Measurements from ENCODE around the gene UBE2E2.

Gene UBE2E2

GRCh38 chr3:23206366-23206765 is 3.2 kb downstream of the UBE2E2 start:
- Histone ChIP-seq H4K20me1 (ENCODE audit: insufficient read depth, low read length) (no peaks in the 10 kb centered on the region), H2AFZ (ENCODE audit: low read length) (no peak overlapping the region), H3K4me1 (ENCODE audit: insufficient read depth, low read length, severe bottlenecking) (peaks cover 75% of the 10 kb centered on the region), H3K9me2 (ENCODE audit: low read depth, low read length) (no peaks in the 10 kb centered on the region), H3K4me2 (ENCODE audit: low read length) (peak overlapping the region; percentile 87), H3K27ac (ENCODE audit: low read depth, low read length, poor library complexity, severe bottlenecking) (peak overlapping the region; percentile 42), H3K79me2 (ENCODE audit: insufficient read depth, low read length) (peaks cover 54% of the 10 kb centered on the region), H3K9ac (ENCODE audit: low read length) (no peak overlapping the region), H3K36me3 (ENCODE audit: insufficient read depth, low read length) (no peaks in the 10 kb centered on the region), H3K27me3 (ENCODE audit: insufficient read depth, low read length) (peaks cover 4% of the 10 kb centered on the region; the same call in 1 of the 2 replicates), H3K9me3 (ENCODE audit: low read length) (no peaks in the 10 kb centered on the region), H3K4me3 (ENCODE audit: low read depth, low read length, poor library complexity, severe bottlenecking) (peak overlapping the region; percentile 7), H3F3A (ENCODE audit: insufficient read depth, low read length) (no peaks in the 10 kb centered on the region)
- no peak for TF ChIP-seq EZH2 (IDR thresholded peaks at IDR 0.05; ENCODE audit: borderline replicate concordance, low read length)
- TF ChIP-seq, protein P1, sequence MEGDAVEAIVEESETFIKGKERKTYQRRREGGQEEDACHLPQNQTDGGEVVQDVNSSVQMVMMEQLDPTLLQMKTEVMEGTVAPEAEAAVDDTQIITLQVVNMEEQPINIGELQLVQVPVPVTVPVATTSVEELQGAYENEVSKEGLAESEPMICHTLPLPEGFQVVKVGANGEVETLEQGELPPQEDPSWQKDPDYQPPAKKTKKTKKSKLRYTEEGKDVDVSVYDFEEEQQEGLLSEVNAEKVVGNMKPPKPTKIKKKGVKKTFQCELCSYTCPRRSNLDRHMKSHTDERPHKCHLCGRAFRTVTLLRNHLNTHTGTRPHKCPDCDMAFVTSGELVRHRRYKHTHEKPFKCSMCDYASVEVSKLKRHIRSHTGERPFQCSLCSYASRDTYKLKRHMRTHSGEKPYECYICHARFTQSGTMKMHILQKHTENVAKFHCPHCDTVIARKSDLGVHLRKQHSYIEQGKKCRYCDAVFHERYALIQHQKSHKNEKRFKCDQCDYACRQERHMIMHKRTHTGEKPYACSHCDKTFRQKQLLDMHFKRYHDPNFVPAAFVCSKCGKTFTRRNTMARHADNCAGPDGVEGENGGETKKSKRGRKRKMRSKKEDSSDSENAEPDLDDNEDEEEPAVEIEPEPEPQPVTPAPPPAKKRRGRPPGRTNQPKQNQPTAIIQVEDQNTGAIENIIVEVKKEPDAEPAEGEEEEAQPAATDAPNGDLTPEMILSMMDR (IDR thresholded peaks at IDR 0.05; ENCODE audit: low read length), result no peak

GRCh38 chr3:23209103-23209502 is 6.0 kb downstream of the UBE2E2 start:
- no peak overlapping the region for H3K9ac ChIP-seq (ENCODE audit: low read length)
- H3K27me3 ChIP-seq (ENCODE audit: insufficient read depth, low read length), result no peaks in the 10 kb centered on the region
- peak overlapping the region; percentile 35 for H3K4me2 ChIP-seq (ENCODE audit: low read length)
- peak overlapping the region; percentile 63 for H3K27ac ChIP-seq (ENCODE audit: low read depth, low read length, poor library complexity, severe bottlenecking)
- no peaks in the 10 kb centered on the region for H3K9me3 ChIP-seq (ENCODE audit: low read length)
- no peak overlapping the region for H2AFZ ChIP-seq (ENCODE audit: low read length)
- peaks cover 67% of the 10 kb centered on the region for H3K4me1 ChIP-seq (ENCODE audit: insufficient read depth, low read length, severe bottlenecking)
- no peaks in the 10 kb centered on the region for H3F3A ChIP-seq (ENCODE audit: insufficient read depth, low read length)
- no peaks in the 10 kb centered on the region for H4K20me1 ChIP-seq (ENCODE audit: insufficient read depth, low read length)
- peaks cover 77% of the 10 kb centered on the region for H3K79me2 ChIP-seq (ENCODE audit: insufficient read depth, low read length)
- no peaks in the 10 kb centered on the region for H3K9me2 ChIP-seq (ENCODE audit: low read depth, low read length)
- no peaks in the 10 kb centered on the region for H3K36me3 ChIP-seq (ENCODE audit: insufficient read depth, low read length)
- TF ChIP-seq, protein P1 (IDR thresholded peaks at IDR 0.05; ENCODE audit: low read length), result no peak
- no peak for TF ChIP-seq EZH2 (IDR thresholded peaks at IDR 0.05; ENCODE audit: borderline replicate concordance, low read length)
- no peak overlapping the region for H3K4me3 ChIP-seq (ENCODE audit: low read depth, low read length, poor library complexity, severe bottlenecking)

DNA sequence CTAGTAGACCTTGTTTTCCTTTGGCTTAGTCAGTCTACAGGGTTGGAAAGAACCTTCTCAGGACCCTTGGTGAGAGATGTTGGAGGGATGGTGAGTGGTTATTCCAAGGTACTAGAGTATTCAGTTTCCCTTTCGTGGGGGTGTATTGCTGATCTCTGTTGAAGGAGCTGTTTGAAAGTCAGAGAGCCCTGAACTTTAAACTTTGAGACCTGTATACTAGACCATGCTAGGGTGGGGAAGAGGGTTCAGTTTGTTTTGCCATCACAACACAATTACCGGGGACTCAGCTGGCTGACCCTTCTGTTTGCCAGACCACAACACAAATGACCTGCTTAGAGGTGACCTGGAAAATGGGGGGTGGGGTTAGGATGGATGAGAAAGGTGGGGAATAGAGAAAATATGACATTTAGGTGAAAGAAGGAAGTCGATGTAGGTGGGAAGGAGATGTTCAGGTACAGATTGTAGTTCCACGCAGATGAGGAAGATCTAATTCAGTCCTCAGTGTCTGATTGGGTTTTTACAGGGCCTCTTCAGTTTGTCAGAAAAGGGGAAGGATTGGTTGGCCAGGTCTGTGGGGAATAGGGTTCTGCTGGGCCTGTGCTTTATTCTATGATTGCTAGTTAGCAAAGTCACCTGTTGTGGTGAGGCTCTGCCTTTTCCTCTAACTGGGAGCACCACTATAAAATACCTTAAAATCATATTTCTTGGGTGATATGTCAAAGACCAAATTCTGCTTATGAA is 6.8 kb downstream of the UBE2E2 start:
- H3K9me2 ChIP-seq (ENCODE audit: low read depth, low read length), result no peaks in the 10 kb centered on the region
- peak overlapping the region; percentile 18; the same call in 1 of the 2 replicates for H3K4me2 ChIP-seq (ENCODE audit: low read length)
- H3K36me3 ChIP-seq (ENCODE audit: insufficient read depth, low read length), result no peaks in the 10 kb centered on the region
- H3F3A ChIP-seq (ENCODE audit: insufficient read depth, low read length), result no peaks in the 10 kb centered on the region
- no peaks in the 10 kb centered on the region for H3K27me3 ChIP-seq (ENCODE audit: insufficient read depth, low read length)
- no peak overlapping the region for H3K9ac ChIP-seq (ENCODE audit: low read length)
- H2AFZ ChIP-seq (ENCODE audit: low read length), result no peak overlapping the region
- peak overlapping the region; percentile 63 for H3K27ac ChIP-seq (ENCODE audit: low read depth, low read length, poor library complexity, severe bottlenecking)
- no peaks in the 10 kb centered on the region for H3K9me3 ChIP-seq (ENCODE audit: low read length)
- no peaks in the 10 kb centered on the region for H4K20me1 ChIP-seq (ENCODE audit: insufficient read depth, low read length)
- peaks cover 73% of the 10 kb centered on the region for H3K79me2 ChIP-seq (ENCODE audit: insufficient read depth, low read length)
- peaks cover 59% of the 10 kb centered on the region for H3K4me1 ChIP-seq (ENCODE audit: insufficient read depth, low read length, severe bottlenecking)
- no peak for TF ChIP-seq EZH2 (IDR thresholded peaks at IDR 0.05; ENCODE audit: borderline replicate concordance, low read length)
- TF ChIP-seq, protein P1 (IDR thresholded peaks at IDR 0.05; ENCODE audit: low read length), result no peak
- no peak overlapping the region for H3K4me3 ChIP-seq (ENCODE audit: low read depth, low read length, poor library complexity, severe bottlenecking)
